PC-9 (cell line): ENCODE measurements around the gene DDOST.

Source experiments
- EZH2 ChIP-seq: fragments of 200-600 bp; sonication (generic); IDR thresholded peaks from 2 replicates; pipeline ENCODE4 v1.8.0; 2017; ENCODE audit warnings: antibody characterized with exemption, low read depth
- TF ChIP-seq, protein P1 (sequence below): fragments of 200-600 bp; sonication (generic); conservative IDR thresholded peaks from 2 replicates; pipeline ENCODE4 v1.6.1; 2017; ENCODE audit warnings: mixed run types, antibody characterized with exemption, mild to moderate bottlenecking, moderate library complexity

DNA sequence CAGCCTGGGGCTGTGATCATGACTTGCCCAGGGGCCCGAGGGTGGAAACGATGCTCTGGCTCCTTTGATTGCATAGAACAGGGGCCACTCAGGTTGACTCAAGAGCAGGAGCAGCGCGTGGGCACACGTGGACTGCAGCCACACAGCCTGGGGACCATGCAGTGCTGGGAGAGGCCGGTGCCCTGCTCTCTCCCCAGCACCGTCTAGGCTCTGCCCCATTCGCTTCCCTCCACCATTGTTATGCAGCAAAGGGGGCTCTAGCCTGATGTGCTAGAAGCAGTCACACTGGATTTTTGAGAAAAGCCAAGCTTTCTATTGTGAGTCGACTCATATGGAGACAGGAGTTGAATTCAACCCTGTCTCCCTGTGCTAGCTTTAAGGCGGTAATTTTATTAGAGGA is 19.2 kb downstream of the DDOST start:
- TF ChIP-seq, protein P1, sequence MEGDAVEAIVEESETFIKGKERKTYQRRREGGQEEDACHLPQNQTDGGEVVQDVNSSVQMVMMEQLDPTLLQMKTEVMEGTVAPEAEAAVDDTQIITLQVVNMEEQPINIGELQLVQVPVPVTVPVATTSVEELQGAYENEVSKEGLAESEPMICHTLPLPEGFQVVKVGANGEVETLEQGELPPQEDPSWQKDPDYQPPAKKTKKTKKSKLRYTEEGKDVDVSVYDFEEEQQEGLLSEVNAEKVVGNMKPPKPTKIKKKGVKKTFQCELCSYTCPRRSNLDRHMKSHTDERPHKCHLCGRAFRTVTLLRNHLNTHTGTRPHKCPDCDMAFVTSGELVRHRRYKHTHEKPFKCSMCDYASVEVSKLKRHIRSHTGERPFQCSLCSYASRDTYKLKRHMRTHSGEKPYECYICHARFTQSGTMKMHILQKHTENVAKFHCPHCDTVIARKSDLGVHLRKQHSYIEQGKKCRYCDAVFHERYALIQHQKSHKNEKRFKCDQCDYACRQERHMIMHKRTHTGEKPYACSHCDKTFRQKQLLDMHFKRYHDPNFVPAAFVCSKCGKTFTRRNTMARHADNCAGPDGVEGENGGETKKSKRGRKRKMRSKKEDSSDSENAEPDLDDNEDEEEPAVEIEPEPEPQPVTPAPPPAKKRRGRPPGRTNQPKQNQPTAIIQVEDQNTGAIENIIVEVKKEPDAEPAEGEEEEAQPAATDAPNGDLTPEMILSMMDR, result no peak
- no peak for TF ChIP-seq EZH2
